DOHH2 (cell line): ENCODE data around the gene UNC80.

ENCODE experiments used
- H3F3A ChIP-seq: fragments of 200-600 bp; sonication (generic), shearing (Covaris generic); 2 replicates; pipeline ENCODE4 v1.6.0; 2016; ENCODE audit warnings: antibody characterized with exemption, mild to moderate bottlenecking; ENCODE audit not compliant: control insufficient read depth, insufficient read depth
- H3K27ac ChIP-seq: fragments of 200-600 bp; sonication (generic); 2 replicates; pipeline ENCODE4 v1.5.1; 2014; ENCODE audit warnings: low read depth, mild to moderate bottlenecking, low read length, moderate library complexity
- H3K27me3 ChIP-seq: fragments of 200-600 bp; sonication (generic); 2 replicates; pipeline ENCODE4 v1.6.1; 2014; ENCODE audit warnings: mild to moderate bottlenecking, low read length, mixed read lengths; ENCODE audit not compliant: control insufficient read depth
- H3K36me3 ChIP-seq: fragments of 200-600 bp; sonication (generic); 2 replicates; pipeline ENCODE4 v1.6.1; 2014; ENCODE audit warnings: mild to moderate bottlenecking, low read length, moderate library complexity, mixed read lengths; ENCODE audit not compliant: control insufficient read depth
- H3K4me1 ChIP-seq: fragments of 200-600 bp; sonication (generic); 2 replicates; pipeline ENCODE4 v1.6.1; 2014; ENCODE audit warnings: mild to moderate bottlenecking, low read length, mixed read lengths; ENCODE audit not compliant: control insufficient read depth
- H3K4me2 ChIP-seq: fragments of 200-600 bp; sonication (generic); 2 replicates; pipeline ENCODE4 v1.6.0; 2014; ENCODE audit warnings: mild to moderate bottlenecking, low read length, moderate library complexity
- H3K4me3 ChIP-seq: fragments of 200-600 bp; sonication (generic); 2 replicates; pipeline ENCODE4 v1.5.1; 2014; ENCODE audit warnings: mild to moderate bottlenecking, low read length, mixed read lengths
- H3K79me2 ChIP-seq: fragments of 200-600 bp; sonication (generic); 2 replicates; pipeline ENCODE4 v1.6.1; 2014; ENCODE audit warnings: mild to moderate bottlenecking, low read length, mixed read lengths; ENCODE audit not compliant: control insufficient read depth
- H3K9me2 ChIP-seq: fragments of 200-600 bp; sonication (generic); replicated peaks from 2 replicates; pipeline ENCODE4 v1.6.1; 2014; ENCODE audit warnings: mild to moderate bottlenecking, low read length, mixed read lengths; ENCODE audit not compliant: control insufficient read depth
- H3K9me3 ChIP-seq: fragments of 200-600 bp; sonication (generic); 2 replicates; pipeline ENCODE4 v1.6.1; 2014; ENCODE audit warnings: antibody characterized with exemption, low read length, mixed read lengths; ENCODE audit not compliant: control insufficient read depth, insufficient read depth
- H4K20me1 ChIP-seq: fragments of 200-600 bp; sonication (generic); 2 replicates; pipeline ENCODE4 v1.6.0; 2014; ENCODE audit warnings: low read depth, mild to moderate bottlenecking, antibody characterized with exemption, low read length, moderate library complexity; ENCODE audit not compliant: control insufficient read depth, insufficient read depth
- CTCF ChIP-seq: fragments of 200-600 bp; sonication (generic); IDR thresholded peaks from one replicate; pipeline ENCODE4 v1.5.1; 2014; ENCODE audit warnings: antibody characterized with exemption, mild to moderate bottlenecking, low read depth, low read length; ENCODE audit not compliant: poor library complexity, severe bottlenecking
- EZH2phosphoT487 ChIP-seq: fragments of 200-600 bp; sonication (generic); IDR thresholded peaks from 2 replicates; pipeline ENCODE4 v1.6.1; 2017; ENCODE audit warnings: borderline replicate concordance, mild to moderate bottlenecking, antibody characterized with exemption, low read length, moderate library complexity, mixed read lengths

The UNC80 gene

GRCh38 chr2:209976698-209977385, 205.2 kb downstream of the UNC80 start:
- Histone ChIP-seq H3K36me3 (no peaks in the 10 kb centered on the region), H4K20me1 (no peaks in the 10 kb centered on the region), H3K4me3 (no peak overlapping the region), H3K79me2 (no peaks in the 10 kb centered on the region), H3K27ac (no peak overlapping the region), H3K9me2 (no peaks in the 10 kb centered on the region), H3K4me1 (no peaks in the 10 kb centered on the region), H3K27me3 (0 out of 2 replicates have a peak, but pooled peaks cover 8% of the 10 kb centered on the region), H3K9me3 (no peaks in the 10 kb centered on the region), H3K4me2 (no peak overlapping the region), H3F3A (no peaks in the 10 kb centered on the region)
- TF ChIP-seq EZH2phosphoT487 (no peak), CTCF (no peak)

GRCh38 chr2:209977386-209978239, 206.0 kb downstream of the UNC80 start:
- H3K4me2 ChIP-seq, result no peak overlapping the region
- no peaks in the 10 kb centered on the region for H3F3A ChIP-seq
- no peak overlapping the region for H3K27ac ChIP-seq
- no peaks in the 10 kb centered on the region for H3K79me2 ChIP-seq
- no peaks in the 10 kb centered on the region for H3K4me1 ChIP-seq
- H3K36me3 ChIP-seq, result no peaks in the 10 kb centered on the region
- no peak overlapping the region for H3K4me3 ChIP-seq
- TF ChIP-seq CTCF, result peak; percentile 63
- TF ChIP-seq EZH2phosphoT487, result no peak
- H3K27me3 ChIP-seq, result 0 out of 2 replicates have a peak, but pooled peaks cover 9% of the 10 kb centered on the region
- H3K9me2 ChIP-seq, result no peaks in the 10 kb centered on the region
- no peaks in the 10 kb centered on the region for H4K20me1 ChIP-seq
- no peaks in the 10 kb centered on the region for H3K9me3 ChIP-seq

- Histone ChIP-seq H3K4me2 (no peak overlapping the region), H3K36me3 (no peaks in the 10 kb centered on the region), H3F3A (no peaks in the 10 kb centered on the region), H3K4me3 (no peak overlapping the region), H3K79me2 (no peaks in the 10 kb centered on the region), H3K9me2 (no peaks in the 10 kb centered on the region), H3K27ac (no peak overlapping the region), H3K4me1 (peaks cover 8% of the 10 kb centered on the region), H4K20me1 (no peaks in the 10 kb centered on the region), H3K9me3 (no peaks in the 10 kb centered on the region), H3K27me3 (0 out of 2 replicates have a peak, but pooled peaks cover 5% of the 10 kb centered on the region)
- TF ChIP-seq CTCF, result no peak
These were observed 212.7 kb downstream of the UNC80 start for GRCh38 chr2:209984291-209984690.
